ENCODE results near the gene PAOX. TPM values are rescaled to one million over a fixed set of nuclear protein-coding genes. Genes with fewer than 3 reads are reported as not detected.

The PAOX gene
- total RNA-seq, 2 experiments from 2014 or later, result 3.0 to 6.2 TPM

- POLR2A ChIA-PET, result no interaction called here
- peak; percentile 19 for ATAC-seq
- H3K4me3 Mint-ChIP-seq, result peak overlapping the region; percentile 72
- H3K27me3 Mint-ChIP-seq, result no peaks in the 10 kb centered on the region
- peak; percentile 43 for DNase-seq
- H3K9me3 Mint-ChIP-seq (ENCODE audit: low read depth), result no peaks in the 10 kb centered on the region
- CTCF ChIA-PET, result interaction anchor here (0.9 to 1.2 kb wide), 5 partner anchors 9 to 83 kb away, joined by 3 to 4 read pairs (median 4); no protein-coding TSS in a partner anchor
- peaks cover 10% of the 10 kb centered on the region for H3K36me3 Mint-ChIP-seq (ENCODE audit: low read depth)
- peaks cover 48% of the 10 kb centered on the region for H3K4me1 Mint-ChIP-seq
- H3K27ac Mint-ChIP-seq, result peak overlapping the region; percentile 93
- intact Hi-C loops (cut with DNase I, micrococcal nuclease), result loop anchor here (1.0 to 5.0 kb wide), 7 partner anchors 11 to 1488 kb away; partner anchors contain the start of genes PAOX (in 1 of the 2) and PPP2R2D (in 1 of the 2)
Measured at GRCh38 chr10:133390597-133391248, 11.7 kb downstream of the PAOX start.

GRCh38 chr10:133391249-133391635 lies 12.2 kb downstream of the PAOX start:
- peaks cover 54% of the 10 kb centered on the region for H3K4me1 Mint-ChIP-seq
- CTCF ChIA-PET, result interaction anchor here (0.9 to 1.2 kb wide), 5 partner anchors 9 to 84 kb away, joined by 3 to 4 read pairs (median 4); no protein-coding TSS in a partner anchor
- peak overlapping the region; percentile 93 for H3K27ac Mint-ChIP-seq
- no peak for ATAC-seq
- H3K4me3 Mint-ChIP-seq, result peak overlapping the region; percentile 72
- intact Hi-C loops (cut with DNase I, micrococcal nuclease), result loop anchor here (2.0 to 5.0 kb wide), 5 partner anchors 16 to 1489 kb away; partner anchors contain the start of gene PPP2R2D (in 1 of the 2)
- POLR2A ChIA-PET, result no interaction called here
- peaks cover 11% of the 10 kb centered on the region for H3K36me3 Mint-ChIP-seq (ENCODE audit: low read depth)
- DNase-seq, result no peak
- H3K27me3 Mint-ChIP-seq, result no peaks in the 10 kb centered on the region
- H3K9me3 Mint-ChIP-seq (ENCODE audit: low read depth), result no peaks in the 10 kb centered on the region

- H3K27ac Mint-ChIP-seq, result peak overlapping the region; percentile 93
Measured at GRCh38 chr10:133391761-133392518, 12.9 kb downstream of the PAOX start.

GRCh38 chr10:133393401-133394063 lies 14.5 kb downstream of the PAOX start:
- intact Hi-C loops (cut with DNase I, micrococcal nuclease), result loop anchor here (1.0 to 5.0 kb wide), 10 partner anchors 14 to 1491 kb away; partner anchors contain the start of genes ECHS1 (in 2 of the 2), PAOX (in 1 of the 2), PPP2R2D (in 1 of the 2) and TUBGCP2 (in 1 of the 2)
- Mint-ChIP-seq H3K9me3 (ENCODE audit: low read depth) (no peaks in the 10 kb centered on the region), H3K4me3 (peak overlapping the region; percentile 90), H3K27me3 (no peaks in the 10 kb centered on the region), H3K36me3 (ENCODE audit: low read depth) (peaks cover 26% of the 10 kb centered on the region), H3K27ac (peak overlapping the region; percentile 67), H3K4me1 (peaks cover 58% of the 10 kb centered on the region)
- DNase-seq, result no peak
- ATAC-seq, result no peak
- POLR2A ChIA-PET, result no interaction called here
- CTCF ChIA-PET, result interaction anchor here (0.7 kb wide), 1 partner anchor 59 kb away, joined by 4 read pairs; no protein-coding TSS in a partner anchor

More at GRCh38 chr10:133391761-133392518, 12.9 kb downstream of the PAOX start:
- Mint-ChIP-seq H3K4me1 (peaks cover 56% of the 10 kb centered on the region), H3K27me3 (no peaks in the 10 kb centered on the region), H3K9me3 (ENCODE audit: low read depth) (no peaks in the 10 kb centered on the region), H3K4me3 (peak overlapping the region; percentile 72), H3K36me3 (ENCODE audit: low read depth) (peaks cover 13% of the 10 kb centered on the region)
- ATAC-seq (peak; percentile 15), DNase-seq (peak; percentile 75)
- intact Hi-C loops (cut with DNase I, micrococcal nuclease), result loop anchor here (2.0 to 5.0 kb wide), 5 partner anchors 17 to 1490 kb away; partner anchors contain the start of gene PPP2R2D (in 1 of the 2)
- ChIA-PET POLR2A (no interaction called here), CTCF (interaction anchor here (1.1 to 1.2 kb wide), 2 partner anchors 10 to 78 kb away, joined by 3 to 4 read pairs; no protein-coding TSS in a partner anchor)

GRCh38 chr10:133394064-133394663 lies 15.1 kb downstream of the PAOX start, which contains the start of gene MTG1:
TSS of gene MTG1 (plus strand) at chr10:133394157. CDS start at chr10:133394221, 64 bp downstream.
- no peaks in the 10 kb centered on the region for H3K27me3 Mint-ChIP-seq
- intact Hi-C loops (cut with DNase I, micrococcal nuclease), result loop anchor here (1.0 to 5.0 kb wide), 10 partner anchors 15 to 1492 kb away; partner anchors contain the start of genes ECHS1 (in 2 of the 2), PAOX (in 1 of the 2), PPP2R2D (in 1 of the 2) and TUBGCP2 (in 1 of the 2)
- H3K27ac Mint-ChIP-seq, result peak within 1 kb of the TSS; percentile 93
- H3K9me3 Mint-ChIP-seq (ENCODE audit: low read depth), result no peaks in the 10 kb centered on the region
- peak within 1 kb of the TSS; percentile 90 for H3K4me3 Mint-ChIP-seq
- DNase-seq (peak; percentile 97), ATAC-seq (peak; percentile 76)
- peaks cover 31% of the 10 kb centered on the region for H3K36me3 Mint-ChIP-seq (ENCODE audit: low read depth)
- CTCF ChIA-PET, result no interaction called here
- peaks cover 51% of the 10 kb centered on the region for H3K4me1 Mint-ChIP-seq
- POLR2A ChIA-PET, result no interaction called here

- H3K27ac Mint-ChIP-seq, result peak overlapping the region; percentile 93
- H3K27me3 Mint-ChIP-seq, result no peaks in the 10 kb centered on the region
- ATAC-seq (no peak), DNase-seq (no peak)
- H3K4me3 Mint-ChIP-seq, result peak overlapping the region; percentile 90
- POLR2A ChIA-PET, result no interaction called here
- CTCF ChIA-PET, result no interaction called here
- intact Hi-C loops (cut with DNase I, micrococcal nuclease), result loop anchor here (1.0 to 5.0 kb wide), 10 partner anchors 16 to 1493 kb away; partner anchors contain the start of genes ECHS1 (in 2 of the 2), PAOX (in 1 of the 2), PPP2R2D (in 1 of the 2) and TUBGCP2 (in 1 of the 2)
- H3K36me3 Mint-ChIP-seq (ENCODE audit: low read depth), result peaks cover 35% of the 10 kb centered on the region
- peaks cover 53% of the 10 kb centered on the region for H3K4me1 Mint-ChIP-seq
- H3K9me3 Mint-ChIP-seq (ENCODE audit: low read depth), result no peaks in the 10 kb centered on the region
Measured at GRCh38 chr10:133394801-133395221, 15.7 kb downstream of the PAOX start.

GRCh38 chr10:133396035-133396624 lies 17.1 kb downstream of the PAOX start:
- intact Hi-C loops (cut with DNase I, micrococcal nuclease), result no loop called here

GRCh38 chr10:133397938-133398337 lies 18.9 kb downstream of the PAOX start:
- no peak for ATAC-seq
- Mint-ChIP-seq H3K4me1 (peaks cover 48% of the 10 kb centered on the region), H3K4me3 (no peak overlapping the region), H3K9me3 (ENCODE audit: low read depth) (no peaks in the 10 kb centered on the region), H3K36me3 (ENCODE audit: low read depth) (peaks cover 44% of the 10 kb centered on the region), H3K27me3 (no peaks in the 10 kb centered on the region), H3K27ac (peak overlapping the region; percentile 19)
- no peak for DNase-seq
- intact Hi-C loops (cut with DNase I, micrococcal nuclease), result no loop called here
- CTCF ChIA-PET, result interaction anchor here (1.3 kb wide), 1 partner anchor 41 kb away, joined by 3 read pairs; no protein-coding TSS in a partner anchor
- POLR2A ChIA-PET, result no interaction called here

More at GRCh38 chr10:133396035-133396624, 17.1 kb downstream of the PAOX start:
- DNase-seq (no peak), ATAC-seq (no peak)
- peak overlapping the region; percentile 90 for H3K4me3 Mint-ChIP-seq
- CTCF ChIA-PET, result no interaction called here
- peaks cover 40% of the 10 kb centered on the region for H3K36me3 Mint-ChIP-seq (ENCODE audit: low read depth)
- no peaks in the 10 kb centered on the region for H3K9me3 Mint-ChIP-seq (ENCODE audit: low read depth)
- no peak overlapping the region for H3K27ac Mint-ChIP-seq
- POLR2A ChIA-PET, result interaction anchor here (0.6 kb wide), 1 partner anchor 273 kb away, joined by 4 read pairs; no protein-coding TSS in a partner anchor
- no peaks in the 10 kb centered on the region for H3K27me3 Mint-ChIP-seq
- peaks cover 53% of the 10 kb centered on the region for H3K4me1 Mint-ChIP-seq

GRCh38 chr10:133399123-133399601 lies 20.1 kb downstream of the PAOX start:
- ATAC-seq, result no peak
- intact Hi-C loops (cut with DNase I, micrococcal nuclease), result no loop called here
- Mint-ChIP-seq H3K4me3 (no peak overlapping the region), H3K36me3 (ENCODE audit: low read depth) (peaks cover 51% of the 10 kb centered on the region), H3K27ac (no peak overlapping the region), H3K4me1 (peaks cover 45% of the 10 kb centered on the region), H3K27me3 (no peaks in the 10 kb centered on the region), H3K9me3 (ENCODE audit: low read depth) (no peaks in the 10 kb centered on the region)
- ChIA-PET POLR2A (no interaction called here), CTCF (interaction anchor here (1.3 kb wide), 1 partner anchor 40 kb away, joined by 3 read pairs; no protein-coding TSS in a partner anchor)
- DNase-seq, result no peak
